Testis (tissue), 2 donors: Measurements from ENCODE around the gene DVL2.

Source experiments
- POLR2A ChIP-seq: fragments of 450-650 bp; IDR thresholded peaks from one replicate; pipeline ENCODE4 v1.6.1; 2017; ENCODE audit warnings: antibody characterized with exemption, mild to moderate bottlenecking, moderate library complexity
- TF ChIP-seq, protein P1 (sequence below), 3 experiments: fragments of 450-650 bp in 2 of 3; fragments of 200-600 bp in 1 of 3; sonication (generic) in 1 of 3; IDR thresholded peaks; one replicate each; pipeline ENCODE4 v1.5.1; 2016 to 2019; ENCODE audit warnings: antibody characterized with exemption in 3 of 3, mild to moderate bottlenecking in 2 of 3, moderate library complexity in 1 of 3

DNA sequence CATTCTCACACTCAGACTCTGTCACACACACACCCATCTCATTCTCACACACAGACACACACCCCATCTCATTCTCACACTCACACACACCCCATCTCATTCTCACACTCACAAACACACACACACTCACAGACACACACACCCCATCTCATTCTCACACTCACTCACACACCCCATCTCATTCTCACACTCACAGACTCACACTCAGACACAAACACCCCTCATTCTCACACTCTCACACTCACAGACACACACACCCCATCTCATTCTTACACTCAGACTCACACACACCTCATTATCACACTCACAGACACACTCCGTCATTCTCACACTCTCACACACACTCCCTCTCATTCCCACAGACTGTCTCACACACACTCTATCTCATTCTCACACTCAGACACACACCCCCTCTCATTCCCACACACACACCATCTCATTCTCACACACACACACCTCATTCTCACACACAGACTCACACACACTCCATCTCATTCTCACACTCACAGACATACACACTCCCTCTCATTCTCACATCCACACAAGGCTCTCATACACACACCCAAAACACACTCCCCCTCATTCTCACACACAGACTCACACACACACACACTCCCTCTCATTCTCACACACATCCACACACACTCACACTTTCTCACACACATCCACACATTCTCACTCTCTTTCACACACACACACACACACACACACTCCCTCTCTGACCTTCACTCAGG lies 58.0 kb downstream of the DVL2 start:
- TF ChIP-seq, protein P1, sequence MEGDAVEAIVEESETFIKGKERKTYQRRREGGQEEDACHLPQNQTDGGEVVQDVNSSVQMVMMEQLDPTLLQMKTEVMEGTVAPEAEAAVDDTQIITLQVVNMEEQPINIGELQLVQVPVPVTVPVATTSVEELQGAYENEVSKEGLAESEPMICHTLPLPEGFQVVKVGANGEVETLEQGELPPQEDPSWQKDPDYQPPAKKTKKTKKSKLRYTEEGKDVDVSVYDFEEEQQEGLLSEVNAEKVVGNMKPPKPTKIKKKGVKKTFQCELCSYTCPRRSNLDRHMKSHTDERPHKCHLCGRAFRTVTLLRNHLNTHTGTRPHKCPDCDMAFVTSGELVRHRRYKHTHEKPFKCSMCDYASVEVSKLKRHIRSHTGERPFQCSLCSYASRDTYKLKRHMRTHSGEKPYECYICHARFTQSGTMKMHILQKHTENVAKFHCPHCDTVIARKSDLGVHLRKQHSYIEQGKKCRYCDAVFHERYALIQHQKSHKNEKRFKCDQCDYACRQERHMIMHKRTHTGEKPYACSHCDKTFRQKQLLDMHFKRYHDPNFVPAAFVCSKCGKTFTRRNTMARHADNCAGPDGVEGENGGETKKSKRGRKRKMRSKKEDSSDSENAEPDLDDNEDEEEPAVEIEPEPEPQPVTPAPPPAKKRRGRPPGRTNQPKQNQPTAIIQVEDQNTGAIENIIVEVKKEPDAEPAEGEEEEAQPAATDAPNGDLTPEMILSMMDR (IDR thresholded peaks at IDR 0.05), result no peak
- TF ChIP-seq POLR2A, result no peak
